Coronary artery (tissue), 2 donors: Measurements from ENCODE around the gene CAPZB.
A peak's percentile ranks its signal among the peaks of the same experiment; 100 is the strongest.

Experiments
- DNase-seq: peaks from one replicate; pipeline ENCODE4 v3.0.0-alpha.2; 2017; ENCODE audit warnings: low spot score
- H3K27ac ChIP-seq, 2 donors: fragments of 200-600 bp; sonication (generic); one replicate each; pipeline ENCODE4 v1.5.1; 2016 to 2019
- H3K4me3 ChIP-seq: fragments of 200-600 bp; sonication (generic); 2 replicates; pipeline ENCODE4 v1.5.1; 2016; ENCODE audit warnings: mild to moderate bottlenecking, moderate library complexity
- TF ChIP-seq, protein P1 (sequence below): fragments of 200-600 bp; sonication (generic); IDR thresholded peaks from one replicate; pipeline ENCODE4 v1.5.1; 2019; ENCODE audit warnings: antibody characterized with exemption

Gene CAPZB

DNA sequence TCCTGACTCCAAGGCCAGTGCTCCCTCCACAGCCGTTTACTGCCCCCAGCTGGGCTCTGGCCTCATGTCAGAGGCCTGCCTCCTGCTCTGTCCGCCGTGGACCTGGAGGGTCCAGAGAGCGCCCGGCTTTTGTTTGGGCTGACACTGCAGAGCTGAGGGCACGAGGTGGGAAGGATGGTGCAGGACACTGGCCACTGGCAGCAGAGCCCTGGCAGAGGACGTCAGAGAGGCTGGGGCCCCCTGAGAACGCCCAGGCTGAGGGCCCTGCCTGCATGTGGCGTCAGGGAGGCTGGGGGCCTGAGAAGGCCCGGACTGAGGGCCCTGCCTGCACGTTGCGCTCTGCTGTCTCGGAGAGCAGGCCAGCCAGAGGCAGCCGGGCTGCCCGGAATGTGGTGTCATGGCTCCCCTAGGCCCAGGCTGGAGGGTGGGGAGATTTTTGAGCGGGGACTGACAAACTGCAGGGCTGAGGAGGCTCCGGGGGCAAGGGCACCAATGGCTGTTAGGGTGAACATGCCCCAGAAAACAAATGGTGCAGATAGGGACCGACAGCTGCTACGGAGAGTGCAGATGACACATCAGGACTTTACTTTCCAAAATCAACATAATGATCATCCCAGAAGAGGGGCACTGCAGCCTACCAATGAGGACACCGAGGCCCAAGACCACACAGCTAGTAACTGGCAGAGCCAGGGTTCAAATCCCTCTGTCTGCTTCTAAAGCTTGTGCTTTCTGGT is 141.6 kb downstream of the CAPZB start:
- peak overlapping the region in 1 of 2 donors; percentile 21 for H3K27ac ChIP-seq
- no peak overlapping the region for H3K4me3 ChIP-seq
- DNase-seq, result no peak
- TF ChIP-seq, protein P1, sequence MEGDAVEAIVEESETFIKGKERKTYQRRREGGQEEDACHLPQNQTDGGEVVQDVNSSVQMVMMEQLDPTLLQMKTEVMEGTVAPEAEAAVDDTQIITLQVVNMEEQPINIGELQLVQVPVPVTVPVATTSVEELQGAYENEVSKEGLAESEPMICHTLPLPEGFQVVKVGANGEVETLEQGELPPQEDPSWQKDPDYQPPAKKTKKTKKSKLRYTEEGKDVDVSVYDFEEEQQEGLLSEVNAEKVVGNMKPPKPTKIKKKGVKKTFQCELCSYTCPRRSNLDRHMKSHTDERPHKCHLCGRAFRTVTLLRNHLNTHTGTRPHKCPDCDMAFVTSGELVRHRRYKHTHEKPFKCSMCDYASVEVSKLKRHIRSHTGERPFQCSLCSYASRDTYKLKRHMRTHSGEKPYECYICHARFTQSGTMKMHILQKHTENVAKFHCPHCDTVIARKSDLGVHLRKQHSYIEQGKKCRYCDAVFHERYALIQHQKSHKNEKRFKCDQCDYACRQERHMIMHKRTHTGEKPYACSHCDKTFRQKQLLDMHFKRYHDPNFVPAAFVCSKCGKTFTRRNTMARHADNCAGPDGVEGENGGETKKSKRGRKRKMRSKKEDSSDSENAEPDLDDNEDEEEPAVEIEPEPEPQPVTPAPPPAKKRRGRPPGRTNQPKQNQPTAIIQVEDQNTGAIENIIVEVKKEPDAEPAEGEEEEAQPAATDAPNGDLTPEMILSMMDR, result no peak

DNA sequence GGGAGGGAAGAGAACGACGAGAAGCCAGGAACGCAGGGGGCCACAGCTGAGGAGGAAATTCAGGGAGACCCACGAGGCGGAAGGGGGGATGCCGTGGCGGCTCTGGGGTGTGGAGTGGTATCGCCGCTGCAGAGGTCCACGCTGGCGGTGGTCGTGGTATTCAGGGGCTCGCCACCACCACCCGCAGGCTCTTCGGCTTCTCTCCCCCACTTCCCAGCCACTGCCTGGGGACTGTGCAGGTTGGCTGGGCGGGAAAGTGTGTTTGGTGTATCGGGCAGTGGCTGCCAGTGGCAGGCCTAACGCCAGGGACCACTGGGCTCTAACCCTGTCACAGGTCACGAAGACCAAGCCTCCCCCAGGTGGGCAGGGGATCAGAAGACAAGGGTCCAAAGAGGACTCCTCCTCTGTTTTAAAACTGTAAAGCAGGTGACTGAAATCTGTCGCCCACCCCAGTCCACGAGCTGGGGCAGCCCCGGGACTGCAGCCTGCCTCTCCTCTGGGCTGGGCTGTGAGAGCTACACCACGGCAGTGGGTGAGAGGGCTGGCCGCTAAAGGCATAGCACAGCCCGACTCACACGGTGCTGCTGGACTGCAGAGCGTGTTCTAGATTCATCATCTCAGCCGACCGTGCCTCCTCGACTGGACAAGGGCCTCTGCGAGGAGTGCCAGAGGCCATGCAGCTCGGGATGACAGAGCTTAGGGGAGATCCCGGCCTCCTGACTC is 142.3 kb downstream of the CAPZB start:
- Histone ChIP-seq H3K27ac (no peak overlapping the region), H3K4me3 (no peak overlapping the region)
- no peak for DNase-seq
- TF ChIP-seq, protein P1, result no peak

DNA sequence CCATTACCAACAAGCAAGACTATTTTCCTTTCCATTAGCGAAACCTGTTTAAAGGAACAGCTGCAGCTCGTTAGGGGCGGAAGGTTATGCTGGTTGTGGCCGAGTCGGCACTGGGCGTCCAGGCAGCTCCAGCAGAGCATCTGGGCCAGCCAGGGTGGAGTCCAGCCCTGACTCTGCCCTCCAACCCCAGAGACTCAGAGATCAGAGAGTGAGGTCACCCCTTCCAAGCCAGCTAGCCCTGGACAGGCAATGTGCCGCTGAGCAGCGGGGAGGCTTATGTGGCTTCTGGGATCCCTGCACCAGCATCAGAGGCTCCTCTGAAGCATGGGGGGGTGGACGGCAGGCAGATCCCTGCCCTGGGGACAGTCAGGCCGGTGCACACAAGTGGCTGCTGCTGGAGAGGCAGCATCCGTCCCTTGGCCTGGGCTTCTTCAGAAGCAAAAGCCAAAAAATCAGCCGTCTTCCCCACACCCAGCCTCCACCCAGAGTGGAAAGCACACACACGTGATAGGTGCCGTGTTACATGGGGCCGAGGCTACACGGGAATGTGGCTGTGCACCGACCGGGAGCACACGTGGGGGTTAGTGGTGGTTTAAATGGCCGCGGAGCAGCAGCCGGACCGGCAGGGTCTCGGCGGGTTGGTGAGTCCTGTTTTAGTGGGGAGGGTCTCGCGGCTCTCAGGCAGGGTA is 143.1 kb downstream of the CAPZB start:
- TF ChIP-seq, protein P1, result no peak
- H3K4me3 ChIP-seq, result no peak overlapping the region
- no peak for DNase-seq
- peak overlapping the region in 1 of 2 donors; percentile 42 for H3K27ac ChIP-seq

DNA sequence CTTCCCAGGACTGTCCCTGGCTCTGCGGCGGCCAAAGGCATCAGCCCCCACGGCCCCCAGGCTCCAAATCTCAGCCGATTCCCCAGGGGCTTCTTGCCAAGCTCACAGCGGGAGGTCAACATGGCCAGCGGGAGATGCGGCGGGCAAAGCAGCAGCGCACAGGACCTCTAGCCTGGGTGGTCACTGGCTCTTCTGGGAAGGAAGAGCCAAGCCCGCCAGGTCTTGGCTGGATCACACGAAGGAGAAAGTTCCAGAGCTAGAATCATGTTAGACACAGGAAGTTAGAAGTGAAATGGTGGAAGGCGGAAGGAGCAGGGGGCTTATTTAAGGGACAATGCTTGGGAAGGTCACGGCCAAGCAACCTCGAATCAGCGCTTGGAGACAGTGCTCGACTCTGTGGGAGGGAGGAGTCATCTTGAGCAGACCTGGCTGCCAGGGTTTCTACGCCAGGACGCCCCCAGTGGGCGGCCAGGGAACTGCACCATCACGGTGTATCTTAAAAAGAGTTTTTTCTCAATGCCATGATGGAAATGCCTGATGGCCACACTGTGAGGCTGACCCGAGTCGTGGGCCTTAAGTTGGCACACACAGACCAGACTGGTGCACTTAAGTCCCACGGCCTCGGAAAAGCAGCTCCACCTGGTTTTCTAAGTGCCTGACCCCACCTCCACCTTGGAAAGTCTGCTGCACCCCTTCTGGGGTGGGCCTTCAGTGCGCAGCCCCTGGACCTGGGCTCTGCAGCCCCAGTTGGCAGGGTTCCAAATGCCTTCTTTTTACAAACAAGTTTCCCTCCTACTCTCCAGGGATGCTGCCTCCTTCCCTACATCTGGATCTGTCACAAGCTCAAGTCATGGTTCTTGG is 143.9 kb downstream of the CAPZB start:
- Histone ChIP-seq H3K4me3 (no peak overlapping the region), H3K27ac (peak overlapping the region in 1 of 2 donors; percentile 42)
- no peak for DNase-seq
- TF ChIP-seq, protein P1, result peak; percentile 85

DNA sequence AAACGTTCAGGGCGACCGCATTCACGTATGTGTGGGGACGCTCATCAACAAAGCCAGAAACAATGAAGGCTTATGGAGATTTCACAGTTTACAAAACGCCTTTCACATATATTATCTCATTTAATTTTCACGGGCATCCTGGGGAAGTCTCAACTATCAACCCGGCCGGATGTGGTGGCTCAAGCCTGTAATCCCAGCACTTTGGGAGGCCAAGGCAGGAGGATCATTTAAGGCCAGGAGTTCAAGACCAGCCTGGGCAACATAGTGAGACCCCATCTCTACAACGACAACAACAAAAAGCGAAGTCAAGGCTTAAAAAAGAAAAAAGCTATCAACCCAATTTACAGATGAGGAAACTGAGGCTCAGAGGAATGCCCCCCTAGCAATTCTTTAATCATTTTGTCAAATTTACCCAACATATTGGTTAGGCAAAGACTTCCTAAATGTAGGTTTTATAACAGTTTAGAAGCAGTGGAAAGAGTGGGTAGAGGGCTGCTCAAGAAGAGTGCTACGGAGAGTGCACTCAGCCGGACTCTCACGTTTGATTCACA is 144.9 kb downstream of the CAPZB start:
- TF ChIP-seq, protein P1, result no peak
- H3K4me3 ChIP-seq, result no peak overlapping the region
- no peak for DNase-seq
- no peak overlapping the region for H3K27ac ChIP-seq

DNA sequence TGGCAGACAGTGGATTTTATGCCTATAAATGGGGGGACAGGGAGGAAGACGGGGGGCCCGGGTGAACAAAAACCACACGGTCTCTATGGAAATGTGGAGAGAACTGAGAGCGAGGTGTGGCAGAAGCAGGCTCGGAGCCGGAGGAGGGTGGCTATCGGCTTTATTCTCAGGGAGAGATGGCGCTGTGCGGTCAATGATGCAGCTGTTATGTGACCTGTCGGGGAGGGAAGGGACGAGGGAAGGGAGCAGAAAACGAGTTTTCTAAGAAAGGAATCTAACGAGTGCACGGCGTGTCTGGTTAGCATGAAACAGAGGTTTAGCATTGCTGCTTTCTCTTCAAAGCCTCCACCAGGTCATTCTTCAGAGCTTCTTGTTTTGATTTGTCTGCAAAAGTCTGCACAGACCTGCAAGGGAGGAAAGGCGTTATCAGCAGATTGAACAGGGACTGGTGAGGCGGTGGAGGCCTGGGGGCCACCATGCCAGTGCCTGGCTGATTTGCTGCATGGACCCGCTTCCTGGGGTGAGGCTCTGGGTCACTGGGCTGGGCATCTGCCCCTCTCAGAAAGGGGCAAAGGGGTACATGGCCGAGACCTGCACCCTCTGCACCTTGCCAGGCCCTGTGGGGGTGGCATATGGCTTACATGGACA is 146.0 kb downstream of the CAPZB start:
- TF ChIP-seq, protein P1, result no peak
- Histone ChIP-seq H3K4me3 (no peak overlapping the region), H3K27ac (no peak overlapping the region)
- no peak for DNase-seq
